Measurements from ENCODE around the gene NCAPD2.

- TF ChIP-seq, protein P1, sequence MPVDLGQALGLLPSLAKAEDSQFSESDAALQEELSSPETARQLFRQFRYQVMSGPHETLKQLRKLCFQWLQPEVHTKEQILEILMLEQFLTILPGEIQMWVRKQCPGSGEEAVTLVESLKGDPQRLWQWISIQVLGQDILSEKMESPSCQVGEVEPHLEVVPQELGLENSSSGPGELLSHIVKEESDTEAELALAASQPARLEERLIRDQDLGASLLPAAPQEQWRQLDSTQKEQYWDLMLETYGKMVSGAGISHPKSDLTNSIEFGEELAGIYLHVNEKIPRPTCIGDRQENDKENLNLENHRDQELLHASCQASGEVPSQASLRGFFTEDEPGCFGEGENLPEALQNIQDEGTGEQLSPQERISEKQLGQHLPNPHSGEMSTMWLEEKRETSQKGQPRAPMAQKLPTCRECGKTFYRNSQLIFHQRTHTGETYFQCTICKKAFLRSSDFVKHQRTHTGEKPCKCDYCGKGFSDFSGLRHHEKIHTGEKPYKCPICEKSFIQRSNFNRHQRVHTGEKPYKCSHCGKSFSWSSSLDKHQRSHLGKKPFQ (tag by site-specific recombination; IDR thresholded peaks at IDR 0.05), result no peak
- TF ChIP-seq, protein P2, sequence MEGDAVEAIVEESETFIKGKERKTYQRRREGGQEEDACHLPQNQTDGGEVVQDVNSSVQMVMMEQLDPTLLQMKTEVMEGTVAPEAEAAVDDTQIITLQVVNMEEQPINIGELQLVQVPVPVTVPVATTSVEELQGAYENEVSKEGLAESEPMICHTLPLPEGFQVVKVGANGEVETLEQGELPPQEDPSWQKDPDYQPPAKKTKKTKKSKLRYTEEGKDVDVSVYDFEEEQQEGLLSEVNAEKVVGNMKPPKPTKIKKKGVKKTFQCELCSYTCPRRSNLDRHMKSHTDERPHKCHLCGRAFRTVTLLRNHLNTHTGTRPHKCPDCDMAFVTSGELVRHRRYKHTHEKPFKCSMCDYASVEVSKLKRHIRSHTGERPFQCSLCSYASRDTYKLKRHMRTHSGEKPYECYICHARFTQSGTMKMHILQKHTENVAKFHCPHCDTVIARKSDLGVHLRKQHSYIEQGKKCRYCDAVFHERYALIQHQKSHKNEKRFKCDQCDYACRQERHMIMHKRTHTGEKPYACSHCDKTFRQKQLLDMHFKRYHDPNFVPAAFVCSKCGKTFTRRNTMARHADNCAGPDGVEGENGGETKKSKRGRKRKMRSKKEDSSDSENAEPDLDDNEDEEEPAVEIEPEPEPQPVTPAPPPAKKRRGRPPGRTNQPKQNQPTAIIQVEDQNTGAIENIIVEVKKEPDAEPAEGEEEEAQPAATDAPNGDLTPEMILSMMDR (tag by site-specific recombination; IDR thresholded peaks at IDR 0.05), result no peak
- TF ChIP-seq ZNF701 (tag by site-specific recombination; IDR thresholded peaks at IDR 0.05), result no peak
- no peak for TF ChIP-seq TSHZ1 (tag by site-specific recombination; IDR thresholded peaks at IDR 0.05; ENCODE audit: borderline replicate concordance)
- TF ChIP-seq ZBTB11 (tag by site-specific recombination; conservative IDR thresholded peaks at IDR 0.05; ENCODE audit: low read depth), result no peak
- TF ChIP-seq TCF7L2 (IDR thresholded peaks at IDR 0.05; ENCODE audit: borderline replicate concordance, low read depth, low read length), result no peak
- TF ChIP-seq ZEB2 (tag by site-specific recombination; IDR thresholded peaks at IDR 0.05), result no peak
- TF ChIP-seq ZNF274 (IDR thresholded peaks at IDR 0.05; ENCODE audit: low read length), result no peak
- TF ChIP-seq ZNF274 (tag by site-specific recombination; IDR thresholded peaks at IDR 0.05; ENCODE audit: borderline replicate concordance), result no peak
- TF ChIP-seq ZNF266 (tag by site-specific recombination; IDR thresholded peaks at IDR 0.05; ENCODE audit: low read depth), result no peak
- TF ChIP-seq, protein P3, sequence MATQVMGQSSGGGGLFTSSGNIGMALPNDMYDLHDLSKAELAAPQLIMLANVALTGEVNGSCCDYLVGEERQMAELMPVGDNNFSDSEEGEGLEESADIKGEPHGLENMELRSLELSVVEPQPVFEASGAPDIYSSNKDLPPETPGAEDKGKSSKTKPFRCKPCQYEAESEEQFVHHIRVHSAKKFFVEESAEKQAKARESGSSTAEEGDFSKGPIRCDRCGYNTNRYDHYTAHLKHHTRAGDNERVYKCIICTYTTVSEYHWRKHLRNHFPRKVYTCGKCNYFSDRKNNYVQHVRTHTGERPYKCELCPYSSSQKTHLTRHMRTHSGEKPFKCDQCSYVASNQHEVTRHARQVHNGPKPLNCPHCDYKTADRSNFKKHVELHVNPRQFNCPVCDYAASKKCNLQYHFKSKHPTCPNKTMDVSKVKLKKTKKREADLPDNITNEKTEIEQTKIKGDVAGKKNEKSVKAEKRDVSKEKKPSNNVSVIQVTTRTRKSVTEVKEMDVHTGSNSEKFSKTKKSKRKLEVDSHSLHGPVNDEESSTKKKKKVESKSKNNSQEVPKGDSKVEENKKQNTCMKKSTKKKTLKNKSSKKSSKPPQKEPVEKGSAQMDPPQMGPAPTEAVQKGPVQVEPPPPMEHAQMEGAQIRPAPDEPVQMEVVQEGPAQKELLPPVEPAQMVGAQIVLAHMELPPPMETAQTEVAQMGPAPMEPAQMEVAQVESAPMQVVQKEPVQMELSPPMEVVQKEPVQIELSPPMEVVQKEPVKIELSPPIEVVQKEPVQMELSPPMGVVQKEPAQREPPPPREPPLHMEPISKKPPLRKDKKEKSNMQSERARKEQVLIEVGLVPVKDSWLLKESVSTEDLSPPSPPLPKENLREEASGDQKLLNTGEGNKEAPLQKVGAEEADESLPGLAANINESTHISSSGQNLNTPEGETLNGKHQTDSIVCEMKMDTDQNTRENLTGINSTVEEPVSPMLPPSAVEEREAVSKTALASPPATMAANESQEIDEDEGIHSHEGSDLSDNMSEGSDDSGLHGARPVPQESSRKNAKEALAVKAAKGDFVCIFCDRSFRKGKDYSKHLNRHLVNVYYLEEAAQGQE (tag by site-specific recombination; IDR thresholded peaks at IDR 0.05), result no peak
These were observed 24.1 kb upstream of the NCAPD2 start for GRCh38 chr12:6469609-6470374.
